Measurements from ENCODE around the gene BABAM2. TPM values are rescaled to one million over a fixed set of nuclear protein-coding genes. Genes with fewer than 3 reads are reported as not detected.

BABAM2 gene
- total RNA-seq, 4 donors from 2014 or later = 57.2 to 72.2 (median 67.5) TPM

GRCh38 chr2:28219138-28219537 is 328.6 kb downstream of the BABAM2 start:
- DNase-seq (no peak), ATAC-seq (peak in 1 of 2 donors; percentile 43)
- in situ Hi-C loops (cut with MboI; ENCODE audit: low sequenced_read_pairs in 4 of 4) (no loop called here), intact Hi-C loops (cut with DNase I; ENCODE audit: low total_unique reads) (no loop called here)
- peaks cover 3 to 5% of the 10 kb centered on the region in 2 donors for H3K4me1 ChIP-seq
- H3K27me3 ChIP-seq = no peaks in the 10 kb centered on the region
- no peak overlapping the region for H3K27ac ChIP-seq
- H3K9me3 ChIP-seq = no peaks in the 10 kb centered on the region
- H3K4me3 ChIP-seq = no peak overlapping the region
- TF ChIP-seq POLR2A (IDR thresholded peaks at IDR 0.05) (no peak), CTCF (IDR thresholded peaks at IDR 0.05 in 4 of 5, conservative IDR thresholded peaks at IDR 0.05 in 1 of 5) (no peak)
- no peaks in the 10 kb centered on the region for H3K36me3 ChIP-seq

DNA sequence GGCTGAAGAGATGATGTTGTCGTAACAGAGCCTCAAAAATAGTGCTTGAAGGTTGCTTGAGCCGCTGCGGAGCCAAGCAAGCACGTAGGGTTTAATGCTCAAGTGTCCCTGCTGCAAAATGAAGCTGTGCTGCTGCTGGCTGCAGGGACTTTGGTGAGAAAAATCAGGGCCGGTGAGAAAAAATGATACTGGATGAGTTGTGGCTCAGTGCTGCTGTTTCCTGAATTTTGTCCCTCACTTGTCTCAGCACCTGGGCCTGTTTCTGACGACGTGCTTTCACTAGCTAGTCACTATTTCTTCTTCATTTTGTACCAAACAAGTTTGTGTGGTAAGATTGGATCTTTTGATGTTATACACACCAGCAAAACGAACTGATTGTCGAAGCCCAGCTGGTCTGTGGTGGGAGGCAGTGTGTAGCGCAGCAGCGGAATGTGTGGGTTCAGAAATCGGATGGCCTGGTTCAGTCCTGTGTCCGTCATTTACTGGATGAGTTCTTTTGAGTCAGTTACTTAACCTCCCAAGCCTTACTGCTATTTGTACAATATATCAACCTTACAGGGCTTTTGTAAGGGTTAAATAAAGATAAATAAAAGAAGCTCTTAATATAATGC is 329.3 kb downstream of the BABAM2 start:
- Histone ChIP-seq H3K27ac (no peak overlapping the region), H3K36me3 (no peaks in the 10 kb centered on the region), H3K9me3 (no peaks in the 10 kb centered on the region), H3K4me3 (no peak overlapping the region), H3K4me1 (peaks cover 3 to 11% of the 10 kb centered on the region in 2 donors), H3K27me3 (no peaks in the 10 kb centered on the region)
- in situ Hi-C loops (cut with MboI; ENCODE audit: low sequenced_read_pairs in 4 of 4) (no loop called here), intact Hi-C loops (cut with DNase I; ENCODE audit: low total_unique reads) (no loop called here)
- ATAC-seq (no peak), DNase-seq (no peak)
- TF ChIP-seq POLR2A (IDR thresholded peaks at IDR 0.05) (no peak), CTCF (IDR thresholded peaks at IDR 0.05 in 4 of 5, conservative IDR thresholded peaks at IDR 0.05 in 1 of 5) (no peak)

GRCh38 chr2:28224648-28225472 is 334.3 kb downstream of the BABAM2 start:
- H3K27ac ChIP-seq = peak overlapping the region in 1 of 4 donors; percentile 24

DNA sequence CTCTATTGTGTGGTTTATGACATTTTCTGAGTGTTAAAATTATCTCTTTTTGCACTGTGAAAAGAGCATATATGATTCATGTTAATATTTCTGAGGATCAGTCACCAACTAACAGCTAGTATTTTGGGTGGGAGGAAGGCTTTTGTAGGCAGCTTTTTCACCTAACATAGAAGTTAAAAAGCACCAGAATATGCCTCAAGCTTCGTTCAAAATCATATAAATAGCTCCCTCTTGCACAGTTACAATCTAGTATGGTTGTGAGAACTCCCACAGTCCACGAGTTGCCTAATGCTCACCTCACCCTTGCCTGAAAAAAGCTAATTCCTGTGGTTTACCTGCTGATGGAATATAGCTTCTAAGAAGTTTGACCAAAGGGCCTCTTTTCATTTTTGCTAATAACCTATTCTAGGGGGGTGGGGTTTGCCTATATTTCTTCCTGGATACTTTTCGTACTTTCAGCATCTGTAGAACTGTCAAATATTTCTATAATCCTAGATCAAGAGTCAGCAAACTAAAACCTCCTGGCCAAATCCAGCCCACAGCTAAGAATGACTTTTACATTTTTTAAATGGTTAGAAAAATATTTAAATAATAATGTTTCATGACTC is 335.0 kb downstream of the BABAM2 start:
- no peak for ATAC-seq
- Histone ChIP-seq H3K27ac (peak overlapping the region in 1 of 4 donors; percentile 24), H3K4me1 (peaks cover 10 to 31% of the 10 kb centered on the region in 2 donors), H3K9me3 (no peaks in the 10 kb centered on the region), H3K4me3 (no peak overlapping the region), H3K36me3 (no peaks in the 10 kb centered on the region), H3K27me3 (no peaks in the 10 kb centered on the region)
- TF ChIP-seq POLR2A (IDR thresholded peaks at IDR 0.05) (no peak), CTCF (IDR thresholded peaks at IDR 0.05 in 4 of 5, conservative IDR thresholded peaks at IDR 0.05 in 1 of 5) (no peak)
- intact Hi-C loops (cut with DNase I; ENCODE audit: low total_unique reads) = no loop called here
- in situ Hi-C loops (cut with MboI; ENCODE audit: low sequenced_read_pairs in 4 of 4) = no loop called here
- DNase-seq = no peak

More at GRCh38 chr2:28224648-28225472, 334.3 kb downstream of the BABAM2 start:
- DNase-seq (no peak), ATAC-seq (no peak)
- Histone ChIP-seq H3K36me3 (no peaks in the 10 kb centered on the region), H3K4me3 (no peak overlapping the region), H3K27me3 (no peaks in the 10 kb centered on the region), H3K4me1 (peaks cover 10 to 30% of the 10 kb centered on the region in 2 donors), H3K9me3 (no peaks in the 10 kb centered on the region)
- intact Hi-C loops (cut with DNase I; ENCODE audit: low total_unique reads) = no loop called here
- in situ Hi-C loops (cut with MboI; ENCODE audit: low sequenced_read_pairs in 4 of 4) = no loop called here
- TF ChIP-seq POLR2A (IDR thresholded peaks at IDR 0.05) = no peak
- TF ChIP-seq CTCF (IDR thresholded peaks at IDR 0.05 in 4 of 5, conservative IDR thresholded peaks at IDR 0.05 in 1 of 5) = no peak

All from gastrocnemius medialis (tissue), 4 donors.